HEK293 (cell line): ENCODE measurements around the gene CTIF.

ENCODE experiments used
- CTCF ChIA-PET: fragments of 350-600 bp; formaldehyde crosslinking; extraction: SDS; loops from one replicate; lab custom pipeline; 2021; ENCODE audit warnings: antibody characterized with exemption; lab: Yijun Ruan, JAX
- POLR2A ChIA-PET: fragments of 300-600 bp; formaldehyde crosslinking; extraction: SDS; loops from one replicate; lab custom pipeline; 2020; ENCODE audit warnings: antibody characterized with exemption, inconsistent platforms; lab: Yijun Ruan, JAX
- H3K27ac ChIP-seq: fragments of 200-500 bp; sonication (Bioruptor generic); 2 replicates; pipeline ENCODE4 v1.5.1; 2014; ENCODE audit warnings: low read depth, low read length, control low read depth, inconsistent platforms; ENCODE audit errors: extremely low read depth
- H3K36me3 ChIP-seq, 2 experiments: fragments of 200-500 bp in 1 of 2; sonication (Bioruptor generic) in 1 of 2; 1 replicate in 1 of 2; 2 replicates in 1 of 2; pipeline ENCODE4 v1.5.1; 2014 to 2017; ENCODE audit warnings: inconsistent platforms in 2 of 2, low read length in 2 of 2; ENCODE audit not compliant: control insufficient read depth in 2 of 2, insufficient read depth in 1 of 2
- H3K4me1 ChIP-seq: fragments of 200-500 bp; sonication (Bioruptor generic); 2 replicates; pipeline ENCODE4 v1.5.1; 2014; ENCODE audit warnings: mild to moderate bottlenecking, low read length, inconsistent platforms; ENCODE audit not compliant: control insufficient read depth, insufficient read depth
- H3K4me3 ChIP-seq: 2 replicates; pipeline ENCODE4 v1.5.1; 2011; ENCODE audit warnings: low read depth, mild to moderate bottlenecking, control low read depth, low read length, moderate library complexity
- H3K9me3 ChIP-seq: fragments of 200-500 bp; sonication (Bioruptor generic); 2 replicates; pipeline ENCODE4 v1.5.1; 2014; ENCODE audit warnings: low read depth, low read length, inconsistent platforms; ENCODE audit not compliant: control insufficient read depth, insufficient read depth
- EGR2 ChIP-seq: fragments of 450-650 bp; formaldehyde crosslinking; IDR thresholded peaks from 2 replicates; pipeline ENCODE4 v1.5.1; 2016; ENCODE audit warnings: low read depth, missing biosample characterization, missing genetic modification characterization
- KLF1 ChIP-seq: fragments of 450-650 bp; formaldehyde crosslinking; IDR thresholded peaks from 2 replicates; pipeline ENCODE4 v1.5.1; 2016; ENCODE audit warnings: missing biosample characterization, missing genetic modification characterization
- MEIS1 ChIP-seq: sonication (generic); formaldehyde crosslinking; IDR thresholded peaks from 2 replicates; pipeline ENCODE4 v1.8.1; 2022; ENCODE audit warnings: missing genetic modification reagents, mild to moderate bottlenecking, borderline replicate concordance
- MYNN ChIP-seq: fragments of 450-650 bp; formaldehyde crosslinking; IDR thresholded peaks from 2 replicates; pipeline ENCODE4 v1.5.1; 2016; ENCODE audit warnings: missing biosample characterization, missing genetic modification characterization, borderline replicate concordance
- OSR2 ChIP-seq: fragments of 450-650 bp; formaldehyde crosslinking; IDR thresholded peaks from 2 replicates; pipeline ENCODE4 v1.5.1; 2016; ENCODE audit warnings: missing biosample characterization, missing genetic modification characterization
- WT1 ChIP-seq: fragments of 450-650 bp; formaldehyde crosslinking; IDR thresholded peaks from 2 replicates; pipeline ENCODE4 v1.5.1; 2016; ENCODE audit warnings: missing biosample characterization, missing genetic modification characterization
- ZIC2 ChIP-seq: fragments of 450-650 bp; formaldehyde crosslinking; IDR thresholded peaks from 2 replicates; pipeline ENCODE4 v1.5.1; 2016; ENCODE audit warnings: missing biosample characterization, missing genetic modification characterization
- ZNF16 ChIP-seq: fragments of 450-650 bp; formaldehyde crosslinking; IDR thresholded peaks from 2 replicates; pipeline ENCODE4 v1.5.1; 2016; ENCODE audit warnings: low read depth, missing biosample characterization, missing genetic modification characterization
- ZNF221 ChIP-seq: fragments of 450-650 bp; formaldehyde crosslinking; IDR thresholded peaks from 2 replicates; pipeline ENCODE4 v1.5.1; 2017; ENCODE audit warnings: missing biosample characterization, missing genetic modification characterization, borderline replicate concordance
- ZNF239 ChIP-seq: fragments of 450-650 bp; formaldehyde crosslinking; IDR thresholded peaks from 2 replicates; pipeline ENCODE4 v1.5.1; 2016; ENCODE audit warnings: missing biosample characterization, missing genetic modification characterization
- ZNF24 ChIP-seq: fragments of 450-650 bp; formaldehyde crosslinking; IDR thresholded peaks from 2 replicates; pipeline ENCODE4 v1.5.1; 2016; ENCODE audit warnings: missing biosample characterization, missing genetic modification characterization
- ZNF416 ChIP-seq: fragments of 450-650 bp; formaldehyde crosslinking; IDR thresholded peaks from 2 replicates; pipeline ENCODE4 v1.5.1; 2016; ENCODE audit warnings: missing biosample characterization, missing genetic modification characterization
- ZNF449 ChIP-seq: fragments of 450-650 bp; formaldehyde crosslinking; IDR thresholded peaks from 2 replicates; pipeline ENCODE4 v1.5.1; 2017; ENCODE audit warnings: missing biosample characterization, mild to moderate bottlenecking, missing genetic modification characterization, moderate library complexity
- ZNF48 ChIP-seq: fragments of 450-650 bp; formaldehyde crosslinking; IDR thresholded peaks from 2 replicates; pipeline ENCODE4 v1.5.1; 2016; ENCODE audit warnings: missing biosample characterization, missing genetic modification characterization
- ZNF600 ChIP-seq: fragments of 450-650 bp; formaldehyde crosslinking; IDR thresholded peaks from 2 replicates; pipeline ENCODE4 v1.5.1; 2016; ENCODE audit warnings: missing biosample characterization, missing genetic modification characterization
- ZNF621 ChIP-seq: fragments of 450-650 bp; formaldehyde crosslinking; IDR thresholded peaks from 2 replicates; pipeline ENCODE4 v1.5.1; 2017; ENCODE audit warnings: missing biosample characterization, missing genetic modification characterization
- ZNF626 ChIP-seq: fragments of 450-650 bp; sonication (Bioruptor Pico); formaldehyde crosslinking; IDR thresholded peaks from 2 replicates; pipeline ENCODE4 v1.5.1; 2018; ENCODE audit warnings: missing biosample characterization, missing genetic modification characterization, inconsistent platforms
- ZNF658 ChIP-seq: fragments of 450-650 bp; formaldehyde crosslinking; IDR thresholded peaks from 2 replicates; pipeline ENCODE4; 2016; ENCODE audit warnings: missing biosample characterization, missing genetic modification characterization
- ZNF664 ChIP-seq: fragments of 450-650 bp; formaldehyde crosslinking; IDR thresholded peaks from 2 replicates; pipeline ENCODE4 v1.5.1; 2016; ENCODE audit warnings: missing biosample characterization, missing genetic modification characterization
- ZNF670 ChIP-seq: fragments of 450-650 bp; formaldehyde crosslinking; IDR thresholded peaks from 2 replicates; pipeline ENCODE4 v1.5.1; 2016; ENCODE audit warnings: missing biosample characterization, missing genetic modification characterization, low read depth
- ZNF707 ChIP-seq: fragments of 450-650 bp; formaldehyde crosslinking; IDR thresholded peaks from 2 replicates; pipeline ENCODE4 v1.5.1; 2016; ENCODE audit warnings: missing biosample characterization, missing genetic modification characterization
- ZNF768 ChIP-seq: fragments of 450-650 bp; formaldehyde crosslinking; IDR thresholded peaks from 2 replicates; pipeline ENCODE4 v1.5.1; 2018; ENCODE audit warnings: missing biosample characterization, mild to moderate bottlenecking, missing genetic modification characterization
- ZNF777 ChIP-seq: fragments of 450-650 bp; formaldehyde crosslinking; IDR thresholded peaks from 2 replicates; pipeline ENCODE4 v1.5.1; 2017; ENCODE audit warnings: missing biosample characterization, missing genetic modification characterization, borderline replicate concordance
- ZNF791 ChIP-seq: fragments of 450-650 bp; formaldehyde crosslinking; IDR thresholded peaks from 2 replicates; pipeline ENCODE4 v1.5.1; 2016; ENCODE audit warnings: missing biosample characterization, missing genetic modification characterization
- ZNF792 ChIP-seq: fragments of 450-650 bp; formaldehyde crosslinking; IDR thresholded peaks from 2 replicates; pipeline ENCODE4 v1.5.1; 2016; ENCODE audit warnings: missing biosample characterization, missing genetic modification characterization
- ZNF843 ChIP-seq: fragments of 450-650 bp; formaldehyde crosslinking; IDR thresholded peaks from 2 replicates; pipeline ENCODE4 v1.5.1; 2016; ENCODE audit warnings: missing biosample characterization, missing genetic modification characterization
- ZSCAN16 ChIP-seq: fragments of 450-650 bp; formaldehyde crosslinking; IDR thresholded peaks from 2 replicates; pipeline ENCODE4 v1.5.1; 2016; ENCODE audit warnings: missing biosample characterization, missing genetic modification characterization
- ZXDB ChIP-seq: fragments of 450-650 bp; formaldehyde crosslinking; IDR thresholded peaks from 2 replicates; pipeline ENCODE4 v1.5.1; 2016; ENCODE audit warnings: missing biosample characterization, missing genetic modification characterization
- TF ChIP-seq, protein P1 (sequence below): fragments of 450-650 bp; formaldehyde crosslinking; IDR thresholded peaks from 2 replicates; pipeline ENCODE4; 2016; ENCODE audit warnings: missing biosample characterization, missing genetic modification characterization
- TF ChIP-seq, protein P2 (sequence below): fragments of 450-650 bp; formaldehyde crosslinking; IDR thresholded peaks from 2 replicates; pipeline ENCODE4 v1.5.1; 2016; ENCODE audit warnings: missing biosample characterization, missing genetic modification characterization
- TF ChIP-seq, protein P3 (sequence below): fragments of 450-650 bp; formaldehyde crosslinking; IDR thresholded peaks from 2 replicates; pipeline ENCODE4 v1.5.1; 2016; ENCODE audit warnings: missing biosample characterization, missing genetic modification characterization, borderline replicate concordance

The CTIF gene

GRCh38 chr18:48582946-48583345, 44.1 kb downstream of the CTIF start:
- H3K27ac ChIP-seq, result no peak overlapping the region
- H3K36me3 ChIP-seq, result no peaks in the 10 kb centered on the region
- no peak overlapping the region for H3K4me3 ChIP-seq
- H3K9me3 ChIP-seq, result no peaks in the 10 kb centered on the region
- H3K4me1 ChIP-seq, result 0 out of 2 replicates have a peak, but pooled peaks cover 3% of the 10 kb centered on the region
- POLR2A ChIA-PET, result no interaction called here
- TF ChIP-seq ZNF707 (no peak), ZIC2 (no peak), ZNF24 (tag by site-specific recombination) (no peak), ZSCAN16 (no peak), ZXDB (tag by site-specific recombination) (no peak), ZNF600 (tag by site-specific recombination) (no peak), OSR2 (tag by site-specific recombination) (no peak), MEIS1 (CRISPR knock-in tag) (no peak), ZNF670 (tag by site-specific recombination) (no peak), MYNN (tag by site-specific recombination) (no peak), ZNF792 (no peak), ZNF221 (tag by site-specific recombination) (no peak), ZNF791 (tag by site-specific recombination) (no peak), ZNF777 (tag by site-specific recombination) (no peak), KLF1 (tag by site-specific recombination) (no peak), ZNF664 (tag by site-specific recombination) (no peak), ZNF16 (tag by site-specific recombination) (no peak), WT1 (no peak), ZNF621 (tag by site-specific recombination) (no peak)
- TF ChIP-seq, protein P1, sequence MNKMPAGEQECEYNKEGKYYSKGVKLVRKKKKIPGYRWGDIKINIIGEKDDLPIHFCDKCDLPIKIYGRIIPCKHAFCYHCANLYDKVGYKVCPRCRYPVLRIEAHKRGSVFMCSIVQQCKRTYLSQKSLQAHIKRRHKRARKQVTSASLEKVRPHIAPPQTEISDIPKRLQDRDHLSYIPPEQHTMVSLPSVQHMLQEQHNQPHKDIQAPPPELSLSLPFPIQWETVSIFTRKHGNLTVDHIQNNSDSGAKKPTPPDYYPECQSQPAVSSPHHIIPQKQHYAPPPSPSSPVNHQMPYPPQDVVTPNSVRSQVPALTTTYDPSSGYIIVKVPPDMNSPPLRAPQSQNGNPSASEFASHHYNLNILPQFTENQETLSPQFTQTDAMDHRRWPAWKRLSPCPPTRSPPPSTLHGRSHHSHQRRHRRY, result no peak
- CTCF ChIA-PET, result no interaction called here

GRCh38 chr18:48583573-48583972, 44.7 kb downstream of the CTIF start:
- Histone ChIP-seq H3K9me3 (no peaks in the 10 kb centered on the region), H3K36me3 (no peaks in the 10 kb centered on the region), H3K4me1 (0 out of 2 replicates have a peak, but pooled peaks cover 3% of the 10 kb centered on the region), H3K27ac (no peak overlapping the region), H3K4me3 (no peak overlapping the region)
- CTCF ChIA-PET, result no interaction called here
- POLR2A ChIA-PET, result no interaction called here
- TF ChIP-seq EGR2 (no peak), ZNF658 (no peak), ZNF416 (tag by site-specific recombination) (no peak), ZNF843 (no peak), WT1 (no peak), ZNF449 (tag by site-specific recombination) (no peak), ZNF768 (tag by site-specific recombination) (no peak), ZNF48 (no peak), ZNF626 (tag by site-specific recombination) (no peak), ZNF239 (tag by site-specific recombination) (no peak), ZNF707 (no peak), ZXDB (tag by site-specific recombination) (no peak)
- TF ChIP-seq, protein P2, sequence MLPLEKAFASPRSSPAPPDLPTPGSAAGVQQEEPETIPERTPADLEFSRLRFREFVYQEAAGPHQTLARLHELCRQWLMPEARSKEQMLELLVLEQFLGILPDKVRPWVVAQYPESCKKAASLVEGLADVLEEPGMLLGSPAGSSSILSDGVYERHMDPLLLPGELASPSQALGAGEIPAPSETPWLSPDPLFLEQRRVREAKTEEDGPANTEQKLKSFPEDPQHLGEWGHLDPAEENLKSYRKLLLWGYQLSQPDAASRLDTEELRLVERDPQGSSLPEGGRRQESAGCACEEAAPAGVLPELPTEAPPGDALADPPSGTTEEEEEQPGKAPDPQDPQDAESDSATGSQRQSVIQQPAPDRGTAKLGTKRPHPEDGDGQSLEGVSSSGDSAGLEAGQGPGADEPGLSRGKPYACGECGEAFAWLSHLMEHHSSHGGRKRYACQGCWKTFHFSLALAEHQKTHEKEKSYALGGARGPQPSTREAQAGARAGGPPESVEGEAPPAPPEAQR (tag by site-specific recombination), result no peak
- TF ChIP-seq, protein P3, sequence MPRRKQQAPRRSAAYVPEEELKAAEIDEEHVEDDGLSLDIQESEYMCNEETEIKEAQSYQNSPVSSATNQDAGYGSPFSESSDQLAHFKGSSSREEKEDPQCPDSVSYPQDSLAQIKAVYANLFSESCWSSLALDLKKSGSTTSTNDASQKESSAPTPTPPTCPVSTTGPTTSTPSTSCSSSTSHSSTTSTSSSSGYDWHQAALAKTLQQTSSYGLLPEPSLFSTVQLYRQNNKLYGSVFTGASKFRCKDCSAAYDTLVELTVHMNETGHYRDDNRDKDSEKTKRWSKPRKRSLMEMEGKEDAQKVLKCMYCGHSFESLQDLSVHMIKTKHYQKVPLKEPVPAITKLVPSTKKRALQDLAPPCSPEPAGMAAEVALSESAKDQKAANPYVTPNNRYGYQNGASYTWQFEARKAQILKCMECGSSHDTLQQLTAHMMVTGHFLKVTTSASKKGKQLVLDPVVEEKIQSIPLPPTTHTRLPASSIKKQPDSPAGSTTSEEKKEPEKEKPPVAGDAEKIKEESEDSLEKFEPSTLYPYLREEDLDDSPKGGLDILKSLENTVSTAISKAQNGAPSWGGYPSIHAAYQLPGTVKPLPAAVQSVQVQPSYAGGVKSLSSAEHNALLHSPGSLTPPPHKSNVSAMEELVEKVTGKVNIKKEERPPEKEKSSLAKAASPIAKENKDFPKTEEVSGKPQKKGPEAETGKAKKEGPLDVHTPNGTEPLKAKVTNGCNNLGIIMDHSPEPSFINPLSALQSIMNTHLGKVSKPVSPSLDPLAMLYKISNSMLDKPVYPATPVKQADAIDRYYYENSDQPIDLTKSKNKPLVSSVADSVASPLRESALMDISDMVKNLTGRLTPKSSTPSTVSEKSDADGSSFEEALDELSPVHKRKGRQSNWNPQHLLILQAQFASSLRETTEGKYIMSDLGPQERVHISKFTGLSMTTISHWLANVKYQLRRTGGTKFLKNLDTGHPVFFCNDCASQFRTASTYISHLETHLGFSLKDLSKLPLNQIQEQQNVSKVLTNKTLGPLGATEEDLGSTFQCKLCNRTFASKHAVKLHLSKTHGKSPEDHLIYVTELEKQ (tag by site-specific recombination), result no peak
